B cell (primary cell): ENCODE data around the gene GCC2. TPM values are rescaled to one million over a fixed set of nuclear protein-coding genes. Genes with fewer than 3 reads are reported as not detected.

Experiments
- ATAC-seq: fragments of 200-7000 bp; cut with Tn5 transposase; one replicate; pipeline ENCODE4 v1.10.0; 2021; ENCODE audit warnings: low read depth, mild to moderate bottlenecking, moderate number of reproducible peaks, moderate library complexity
- CTCF ChIA-PET: fragments of 350-600 bp; sonication (Branson Sonifier 250); formaldehyde crosslinking; loops from one replicate; lab custom pipeline; 2021; ENCODE audit warnings: antibody characterized with exemption, inconsistent platforms; lab: Charles Lee
- POLR2A ChIA-PET: fragments of 350-600 bp; sonication (Branson Sonifier 250); formaldehyde crosslinking; loops from one replicate; lab custom pipeline; 2021; ENCODE audit warnings: antibody characterized with exemption; lab: Charles Lee
- DNase-seq: peaks from one replicate; pipeline ENCODE4 v3.0.0; 2013
- H2AFZ ChIP-seq: 2 replicates; pipeline ENCODE4 v1.6.1; 2012; ENCODE audit warnings: mild to moderate bottlenecking, low read depth, low read length; ENCODE audit not compliant: insufficient read depth, poor library complexity, severe bottlenecking
- H3K27ac ChIP-seq, 2 donors: 1 replicate in 1 of 2; 2 replicates in 1 of 2; pipeline ENCODE4 v1.5.1; 2012 to 2013; ENCODE audit warnings: low read length in 2 of 2, mild to moderate bottlenecking in 2 of 2, moderate library complexity in 1 of 2
- H3K27me3 ChIP-seq, 4 experiments: fragments of 200-600 bp in 1 of 4; sonication (generic) in 1 of 4; replicated peaks in 1 of 4; 1 replicate in 2 of 4; 2 replicates in 2 of 4; pipeline versions ENCODE4 v1.6.1 to v1.7.0; 2013 to 2016; ENCODE audit warnings: low read length in 3 of 4, mild to moderate bottlenecking in 2 of 4, mixed read lengths in 1 of 4, moderate library complexity in 1 of 4; ENCODE audit not compliant: insufficient read depth in 4 of 4, control insufficient read depth in 3 of 4; ENCODE audit errors: control extremely low read depth in 1 of 4
- H3K36me3 ChIP-seq, 2 experiments: replicated peaks in 1 of 2; 1 replicate in 1 of 2; 2 replicates in 1 of 2; pipeline versions ENCODE4 v1.6.1 to v1.7.1; 2013; ENCODE audit warnings: low read length in 1 of 2; ENCODE audit not compliant: insufficient read depth in 2 of 2, control insufficient read depth in 1 of 2; ENCODE audit errors: control extremely low read depth in 1 of 2, extremely low read depth in 1 of 2
- H3K4me1 ChIP-seq, 2 donors: fragments of 200-600 bp in 1 of 2; sonication (generic) in 1 of 2; 1 replicate in 1 of 2; 2 replicates in 1 of 2; pipeline versions ENCODE4 v1.5.1 to v1.6.1; 2013 to 2017; ENCODE audit warnings: low read length in 2 of 2; ENCODE audit not compliant: control insufficient read depth in 2 of 2, insufficient read depth in 2 of 2
- H3K4me2 ChIP-seq: replicated peaks from 2 replicates; pipeline ENCODE3; 2012; ENCODE audit warnings: mild to moderate bottlenecking, low read depth, low read length; ENCODE audit not compliant: poor library complexity, severe bottlenecking
- H3K4me3 ChIP-seq, 5 experiments: fragments of 200-600 bp in 1 of 5; sonication (generic) in 1 of 5; 1 replicate in 3 of 5; 2 replicates in 2 of 5; pipeline versions ENCODE4 v1.5.1 to v1.7.0; 2011 to 2016; ENCODE audit warnings: low read length in 4 of 5, mild to moderate bottlenecking in 4 of 5, low read depth in 2 of 5, control low read depth in 1 of 5, moderate library complexity in 1 of 5; ENCODE audit not compliant: insufficient read depth in 1 of 5; ENCODE audit errors: control extremely low read depth in 1 of 5, extremely low read depth in 1 of 5
- H3K79me2 ChIP-seq: fragments of 200-600 bp; sonication (generic); one replicate; pipeline ENCODE4 v1.6.0; 2016; ENCODE audit warnings: low read length; ENCODE audit not compliant: control insufficient read depth, insufficient read depth
- H3K9ac ChIP-seq: fragments of 200-600 bp; sonication (generic); 2 replicates; pipeline ENCODE4 v1.6.1; 2017; ENCODE audit warnings: mild to moderate bottlenecking, low read length, moderate library complexity
- H3K9me3 ChIP-seq, 3 donors: one replicate each; pipeline versions ENCODE4 v1.6.1 to v1.7.1; 2013; ENCODE audit warnings: low read length in 2 of 3; ENCODE audit not compliant: control insufficient read depth in 2 of 3, insufficient read depth in 1 of 3; ENCODE audit errors: control extremely low read depth in 1 of 3
- H4K20me1 ChIP-seq: 2 replicates; pipeline ENCODE4 v1.6.0; 2012; ENCODE audit warnings: mild to moderate bottlenecking, low read length; ENCODE audit not compliant: insufficient read depth, control insufficient read depth, poor library complexity, severe bottlenecking
- H3K27ac Mint-ChIP-seq: one replicate; pipeline ENCODE4 v1.8.0; 2021; ENCODE audit warnings: mixed read lengths
- H3K27me3 Mint-ChIP-seq: one replicate; pipeline ENCODE4 v1.8.0; 2021; ENCODE audit warnings: mixed read lengths
- H3K4me1 Mint-ChIP-seq: one replicate; pipeline ENCODE4 v1.8.0; 2021; ENCODE audit warnings: mixed read lengths
- H3K4me3 Mint-ChIP-seq: one replicate; pipeline ENCODE4 v1.8.0; 2021; ENCODE audit warnings: mixed read lengths
- H3K9me3 Mint-ChIP-seq: one replicate; pipeline ENCODE4 v1.8.0; 2022; ENCODE audit warnings: mixed read lengths; ENCODE audit not compliant: insufficient read depth
- EZH2 ChIP-seq: IDR thresholded peaks from 2 replicates; pipeline ENCODE4 v1.6.1; 2012; ENCODE audit warnings: borderline replicate concordance, low read depth, mild to moderate bottlenecking, moderate library complexity, low read length; ENCODE audit not compliant: insufficient read depth, poor library complexity, severe bottlenecking
- WGBS: methylation state at CpG from one replicate; pipeline ENCODE4 v1.1.5; 2013; ENCODE audit warnings: missing lambda C conversion rate; ENCODE audit not compliant: insufficient coverage; 5-methylcytosine and 5-hydroxymethylcytosine counted together
- intact Hi-C: fragments of 100-400 bp; cut with micrococcal nuclease; formaldehyde crosslinking; loops from one replicate; pipeline ENCODE4 v1.10.0; 2022
- polyA plus RNA-seq: library from polyadenylated mRNA; depleted of rRNA; stranded (reverse); fragments of >200 nt; gene quantifications from 2 replicates; pipeline ENCODE4 v1.2.3, GENCODE V29; 2012
- total RNA-seq, 2 donors: library from RNA; stranded (reverse); fragments of 120-200 nt in 1 of 2; gene quantifications; 1 replicate in 1 of 2; 2 replicates in 1 of 2; pipeline versions ENCODE4 v1.2.3 to v1.2.4, GENCODE V29; 2013 to 2022
- TF ChIP-seq, protein P1 (sequence below): fragments of 200-600 bp; IDR thresholded peaks from one replicate; pipeline ENCODE4 v1.8.0; 2022; ENCODE audit warnings: antibody characterized with exemption, mild to moderate bottlenecking

Gene GCC2
- total and polyA plus RNA-seq, 2 donors (not counting 1 experiment from before 2014, with no cell fraction given), result 12.3 to 87.9 TPM

DNA sequence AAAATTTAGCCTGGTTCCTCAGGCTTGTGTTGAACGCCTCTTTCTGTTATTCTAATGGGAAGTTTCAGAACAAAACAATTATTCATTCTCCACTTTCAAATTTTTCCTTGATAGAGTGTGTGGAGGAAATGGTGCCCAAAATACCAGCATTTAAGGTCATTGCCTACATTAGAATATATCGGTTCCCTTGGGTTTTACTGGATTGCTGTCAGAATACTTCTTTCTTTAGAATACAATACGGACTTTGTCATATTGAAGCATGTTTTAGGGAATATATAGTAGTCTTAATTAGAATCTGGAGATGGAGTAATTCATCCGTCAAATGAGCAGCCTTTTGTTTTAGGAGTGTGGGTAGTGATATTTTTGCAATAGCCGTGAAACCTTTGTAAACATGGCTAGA is 98.6 kb downstream of the GCC2 start:
- no peak overlapping the region for H3K4me3 ChIP-seq
- peaks cover 0 to 2% of the 10 kb centered on the region in 2 experiments for H3K36me3 ChIP-seq
- peaks cover 0 to 7% (median 0%) of the 10 kb centered on the region in 3 donors for H3K9me3 ChIP-seq
- H4K20me1 ChIP-seq, result peaks cover 6% of the 10 kb centered on the region
- Mint-ChIP-seq H3K4me3 (no peak overlapping the region), H3K27me3 (no peaks in the 10 kb centered on the region), H3K4me1 (peaks cover 7% of the 10 kb centered on the region), H3K27ac (no peak overlapping the region), H3K9me3 (no peaks in the 10 kb centered on the region)
- H3K79me2 ChIP-seq, result peaks cover 25% of the 10 kb centered on the region
- H3K27me3 ChIP-seq, result no peaks in the 10 kb centered on the region
- TF ChIP-seq EZH2, result no peak
- TF ChIP-seq, protein P1, sequence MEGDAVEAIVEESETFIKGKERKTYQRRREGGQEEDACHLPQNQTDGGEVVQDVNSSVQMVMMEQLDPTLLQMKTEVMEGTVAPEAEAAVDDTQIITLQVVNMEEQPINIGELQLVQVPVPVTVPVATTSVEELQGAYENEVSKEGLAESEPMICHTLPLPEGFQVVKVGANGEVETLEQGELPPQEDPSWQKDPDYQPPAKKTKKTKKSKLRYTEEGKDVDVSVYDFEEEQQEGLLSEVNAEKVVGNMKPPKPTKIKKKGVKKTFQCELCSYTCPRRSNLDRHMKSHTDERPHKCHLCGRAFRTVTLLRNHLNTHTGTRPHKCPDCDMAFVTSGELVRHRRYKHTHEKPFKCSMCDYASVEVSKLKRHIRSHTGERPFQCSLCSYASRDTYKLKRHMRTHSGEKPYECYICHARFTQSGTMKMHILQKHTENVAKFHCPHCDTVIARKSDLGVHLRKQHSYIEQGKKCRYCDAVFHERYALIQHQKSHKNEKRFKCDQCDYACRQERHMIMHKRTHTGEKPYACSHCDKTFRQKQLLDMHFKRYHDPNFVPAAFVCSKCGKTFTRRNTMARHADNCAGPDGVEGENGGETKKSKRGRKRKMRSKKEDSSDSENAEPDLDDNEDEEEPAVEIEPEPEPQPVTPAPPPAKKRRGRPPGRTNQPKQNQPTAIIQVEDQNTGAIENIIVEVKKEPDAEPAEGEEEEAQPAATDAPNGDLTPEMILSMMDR, result no peak
- ATAC-seq (no peak), DNase-seq (no peak)
- H3K27ac ChIP-seq, result no peak overlapping the region
- CTCF ChIA-PET, result no interaction called here
- 95% methylated on average over 2 of the region's 5 CpGs for WGBS
- no peak overlapping the region for H3K4me2 ChIP-seq
- POLR2A ChIA-PET, result no interaction called here
- intact Hi-C loops, result no loop called here
- H3K4me1 ChIP-seq, result no peaks in the 10 kb centered on the region
- H3K9ac ChIP-seq, result no peak overlapping the region
- no peak overlapping the region for H2AFZ ChIP-seq

DNA sequence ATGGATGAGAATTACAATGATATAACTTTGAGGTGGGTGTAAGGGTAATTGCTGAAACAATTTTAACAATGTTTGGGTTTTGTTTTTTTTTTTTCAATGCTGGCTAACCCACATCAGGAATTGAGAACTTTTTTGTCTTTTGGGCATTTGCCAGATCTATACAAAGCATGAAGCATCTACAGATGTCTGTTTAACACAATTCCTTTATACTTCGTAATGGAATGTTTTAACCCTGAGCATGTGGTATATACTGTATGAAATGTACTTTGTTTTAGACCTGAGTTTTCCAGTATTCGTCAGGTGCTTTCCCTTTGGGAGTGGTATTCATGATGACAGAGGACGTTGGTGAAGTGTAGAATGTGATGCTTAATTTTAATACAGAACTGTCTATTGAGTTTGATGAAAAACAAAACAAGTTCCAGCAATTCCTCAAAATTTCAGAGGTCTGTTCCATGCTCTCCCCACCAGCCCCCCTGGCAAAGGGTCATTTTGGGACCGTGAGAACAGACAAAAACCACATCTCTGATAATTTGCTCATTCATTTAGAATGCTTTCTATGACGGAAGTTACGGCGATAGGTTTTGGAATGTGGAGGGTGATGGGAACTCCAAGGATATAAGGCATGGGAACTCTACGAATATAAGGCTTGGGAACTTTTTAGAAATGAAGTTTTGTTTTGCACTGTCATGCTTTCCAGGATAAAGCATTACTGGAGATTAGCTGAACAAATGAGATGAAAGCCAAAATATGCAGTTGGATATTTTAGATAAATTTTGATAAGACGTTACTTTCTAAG is 99.4 kb downstream of the GCC2 start:
- no peak overlapping the region for H3K9ac ChIP-seq
- 80% methylated on average over 5 of the region's 9 CpGs for WGBS
- H3K36me3 ChIP-seq, result peaks cover 0 to 2% of the 10 kb centered on the region in 2 experiments
- no peak overlapping the region for H3K4me3 ChIP-seq
- H3K4me1 ChIP-seq, result no peaks in the 10 kb centered on the region
- DNase-seq (no peak), ATAC-seq (no peak)
- no peaks in the 10 kb centered on the region for H3K9me3 Mint-ChIP-seq
- ChIA-PET CTCF (interaction anchor here (1.6 kb wide), 1 partner anchor 87 kb away, joined by 3 read pairs; no protein-coding TSS in a partner anchor), POLR2A (no interaction called here)
- no peak overlapping the region for H3K27ac Mint-ChIP-seq
- no peak overlapping the region for H3K4me3 Mint-ChIP-seq
- intact Hi-C loops, result no loop called here
- H3K27ac ChIP-seq, result no peak overlapping the region
- H3K4me1 Mint-ChIP-seq, result peaks cover 7% of the 10 kb centered on the region
- no peak overlapping the region for H3K4me2 ChIP-seq
- H3K9me3 ChIP-seq, result peaks cover 0 to 7% (median 0%) of the 10 kb centered on the region in 3 donors
- peaks cover 6% of the 10 kb centered on the region for H4K20me1 ChIP-seq
- H3K27me3 ChIP-seq, result no peaks in the 10 kb centered on the region
- H3K79me2 ChIP-seq, result peaks cover 30% of the 10 kb centered on the region
- no peaks in the 10 kb centered on the region for H3K27me3 Mint-ChIP-seq
- no peak for TF ChIP-seq EZH2
- TF ChIP-seq, protein P1, result no peak
- no peak overlapping the region for H2AFZ ChIP-seq
